Muscle layer of duodenum (tissue), 2 donors: ENCODE measurements around the gene PDF.

Experiments used
- H3K27ac ChIP-seq: one replicate; pipeline ENCODE4 v1.7.0; 2013; ENCODE audit warnings: mild to moderate bottlenecking, low read length
- H3K27me3 ChIP-seq: one replicate; pipeline ENCODE4 v1.7.0; 2013; ENCODE audit warnings: low read depth, mild to moderate bottlenecking, control low read depth, low read length
- H3K36me3 ChIP-seq, 2 donors: one replicate each; pipeline ENCODE4 v1.7.0; 2013; ENCODE audit warnings: low read length in 2 of 2, control low read depth in 1 of 2, mild to moderate bottlenecking in 1 of 2; ENCODE audit not compliant: insufficient read depth in 2 of 2, control insufficient read depth in 1 of 2
- H3K4me1 ChIP-seq, 2 donors: one replicate each; pipeline ENCODE4 v1.7.0; 2013; ENCODE audit warnings: low read length in 2 of 2, mild to moderate bottlenecking in 2 of 2, control low read depth in 1 of 2, moderate library complexity in 1 of 2; ENCODE audit not compliant: insufficient read depth in 2 of 2, control insufficient read depth in 1 of 2
- H3K4me3 ChIP-seq, 2 donors: one replicate each; pipeline ENCODE4 v1.7.0; 2013; ENCODE audit warnings: low read length in 2 of 2, low read depth in 1 of 2, mild to moderate bottlenecking in 1 of 2
- H3K9me3 ChIP-seq, 2 donors: one replicate each; pipeline ENCODE4 v1.7.0; 2013; ENCODE audit warnings: low read length in 2 of 2, control low read depth in 1 of 2, mild to moderate bottlenecking in 1 of 2; ENCODE audit not compliant: control insufficient read depth in 1 of 2
- donor health status: healthy.

Gene PDF

GRCh38 chr16:69330286-69331109 is at the start of gene PDF:
PDF (minus strand) TSS chr16:69330588; CDS start chr16:69330570, 18 bp downstream.
- H3K27me3 ChIP-seq = no peaks in the 10 kb centered on the region
- H3K9me3 ChIP-seq = no peaks in the 10 kb centered on the region
- peaks cover 15 to 31% of the 10 kb centered on the region in 2 donors for H3K4me1 ChIP-seq
- peaks cover 36 to 42% of the 10 kb centered on the region in 2 donors for H3K36me3 ChIP-seq
- H3K4me3 ChIP-seq = peak within 1 kb of the TSS; percentile 66 to 96
- H3K27ac ChIP-seq = peak within 1 kb of the TSS; percentile 72

- Histone ChIP-seq H3K27ac (no peak overlapping the region), H3K4me3 (no peak overlapping the region), H3K9me3 (no peaks in the 10 kb centered on the region), H3K36me3 (peaks cover 20 to 43% of the 10 kb centered on the region in 2 donors), H3K4me1 (peaks cover 0 to 3% of the 10 kb centered on the region in 2 donors), H3K27me3 (no peaks in the 10 kb centered on the region)
Measured at GRCh38 chr16:69378760-69379159, 48.4 kb upstream of the PDF start.

GRCh38 chr16:69378036-69378435 is 47.6 kb upstream of the PDF start:
- Histone ChIP-seq H3K27me3 (no peaks in the 10 kb centered on the region), H3K4me3 (no peak overlapping the region), H3K36me3 (peaks cover 21 to 37% of the 10 kb centered on the region in 2 donors)

GRCh38 chr16:69376393-69377059 is 46.1 kb upstream of the PDF start:
- Histone ChIP-seq H3K9me3 (no peaks in the 10 kb centered on the region), H3K4me1 (no peaks in the 10 kb centered on the region), H3K27me3 (no peaks in the 10 kb centered on the region), H3K27ac (no peak overlapping the region), H3K4me3 (no peak overlapping the region), H3K36me3 (peaks cover 16 to 38% of the 10 kb centered on the region in 2 donors)

More at GRCh38 chr16:69378036-69378435, 47.6 kb upstream of the PDF start:
- Histone ChIP-seq H3K27ac (no peak overlapping the region), H3K9me3 (no peaks in the 10 kb centered on the region), H3K4me1 (no peaks in the 10 kb centered on the region)

GRCh38 chr16:69373019-69373418 is 42.6 kb upstream of the PDF start:
- Histone ChIP-seq H3K9me3 (no peaks in the 10 kb centered on the region), H3K27me3 (no peaks in the 10 kb centered on the region), H3K36me3 (peaks cover 31 to 45% of the 10 kb centered on the region in 2 donors), H3K4me3 (no peak overlapping the region), H3K4me1 (no peaks in the 10 kb centered on the region), H3K27ac (no peak overlapping the region)

GRCh38 chr16:69371564-69371963 is 41.2 kb upstream of the PDF start:
- peaks cover 43 to 60% of the 10 kb centered on the region in 2 donors for H3K36me3 ChIP-seq
- H3K4me1 ChIP-seq = no peaks in the 10 kb centered on the region

GRCh38 chr16:69368866-69369265 is 38.5 kb upstream of the PDF start:
- Histone ChIP-seq H3K27ac (no peak overlapping the region), H3K4me3 (no peak overlapping the region), H3K9me3 (no peaks in the 10 kb centered on the region)

More at GRCh38 chr16:69371564-69371963, 41.2 kb upstream of the PDF start:
- Histone ChIP-seq H3K4me3 (no peak overlapping the region), H3K27me3 (no peaks in the 10 kb centered on the region), H3K27ac (no peak overlapping the region), H3K9me3 (no peaks in the 10 kb centered on the region)

GRCh38 chr16:69367980-69368379 is 37.6 kb upstream of the PDF start:
- Histone ChIP-seq H3K4me3 (no peak overlapping the region), H3K4me1 (no peaks in the 10 kb centered on the region), H3K27me3 (no peaks in the 10 kb centered on the region), H3K36me3 (peaks cover 68 to 76% of the 10 kb centered on the region in 2 donors), H3K9me3 (no peaks in the 10 kb centered on the region), H3K27ac (no peak overlapping the region)

More at GRCh38 chr16:69368866-69369265, 38.5 kb upstream of the PDF start:
- H3K27me3 ChIP-seq = no peaks in the 10 kb centered on the region
- peaks cover 65 to 78% of the 10 kb centered on the region in 2 donors for H3K36me3 ChIP-seq
- H3K4me1 ChIP-seq = no peaks in the 10 kb centered on the region

GRCh38 chr16:69366431-69366830 is 36.0 kb upstream of the PDF start:
- H3K36me3 ChIP-seq = peaks cover 62 to 70% of the 10 kb centered on the region in 2 donors
- H3K4me1 ChIP-seq = no peaks in the 10 kb centered on the region
- H3K4me3 ChIP-seq = no peak overlapping the region
- no peak overlapping the region for H3K27ac ChIP-seq
- no peaks in the 10 kb centered on the region for H3K9me3 ChIP-seq
- no peaks in the 10 kb centered on the region for H3K27me3 ChIP-seq

- Histone ChIP-seq H3K9me3 (no peaks in the 10 kb centered on the region), H3K27me3 (no peaks in the 10 kb centered on the region), H3K27ac (no peak overlapping the region), H3K4me1 (no peaks in the 10 kb centered on the region), H3K36me3 (peaks cover 60 to 70% of the 10 kb centered on the region in 2 donors), H3K4me3 (no peak overlapping the region)
Measured at GRCh38 chr16:69365901-69366300, 35.5 kb upstream of the PDF start.

- Histone ChIP-seq H3K27me3 (no peaks in the 10 kb centered on the region), H3K27ac (no peak overlapping the region), H3K9me3 (no peaks in the 10 kb centered on the region), H3K4me1 (no peaks in the 10 kb centered on the region), H3K4me3 (no peak overlapping the region), H3K36me3 (peaks cover 52 to 54% of the 10 kb centered on the region in 2 donors)
Measured at GRCh38 chr16:69364088-69364487, 33.7 kb upstream of the PDF start.
